Naive thymus-derived CD8-positive, alpha-beta T cell (primary cell): ENCODE data around the gene P2RX2. TPM values are rescaled to one million over a fixed set of nuclear protein-coding genes. Genes with fewer than 3 reads are reported as not detected.
A peak's percentile ranks its signal among the peaks of the same experiment; 100 is the strongest.

Experiments used
- ATAC-seq, 2 donors: fragments of 150-1000 bp; cut with Tn5 transposase in 1 of 2; sonication (Bioruptor Pico), chemical (Tn5 transposase) in 1 of 2; 1 replicate in 1 of 2; 2 replicates in 1 of 2; pipeline ENCODE4 v1.10.0; 2021; ENCODE audit warnings: mild to moderate bottlenecking in 2 of 2, moderate library complexity in 2 of 2
- POLR2A ChIA-PET: fragments of 350-600 bp; sonication (Branson Sonifier 250); formaldehyde crosslinking; loops from one replicate; lab custom pipeline; 2021; ENCODE audit warnings: antibody characterized with exemption; lab: Charles Lee
- DNase-seq, 10 donors: peaks; one replicate each; pipeline versions ENCODE4 v3.0.0 to v3.0.0-alpha.2; 2020 to 2022
- H3K27ac Mint-ChIP-seq, 10 donors: one replicate each; pipeline ENCODE4 v1.8.0; 2020 to 2022; ENCODE audit warnings: mild to moderate bottlenecking in 10 of 10, mixed read lengths in 10 of 10, moderate library complexity in 4 of 10, inconsistent platforms in 1 of 10
- H3K27me3 Mint-ChIP-seq, 5 donors: one replicate each; pipeline ENCODE4 v1.8.0; 2021 to 2022; ENCODE audit warnings: mixed read lengths in 5 of 5
- H3K36me3 Mint-ChIP-seq, 3 donors: one replicate each; pipeline ENCODE4 v1.8.0; 2020 to 2022; ENCODE audit warnings: mixed read lengths in 3 of 3, mild to moderate bottlenecking in 2 of 3, inconsistent platforms in 1 of 3
- H3K4me1 Mint-ChIP-seq, 4 donors: one replicate each; pipeline ENCODE4 v1.8.0; 2021 to 2022; ENCODE audit warnings: mixed read lengths in 4 of 4
- H3K4me3 Mint-ChIP-seq, 10 donors: one replicate each; pipeline ENCODE4 v1.8.0; 2020 to 2022; ENCODE audit warnings: mild to moderate bottlenecking in 10 of 10, mixed read lengths in 10 of 10, moderate library complexity in 6 of 10, inconsistent platforms in 1 of 10
- H3K9me3 Mint-ChIP-seq, 9 donors: one replicate each; pipeline ENCODE4 v1.8.0; 2020 to 2022; ENCODE audit warnings: mixed read lengths in 9 of 9, mild to moderate bottlenecking in 3 of 9, inconsistent platforms in 1 of 9, moderate library complexity in 1 of 9
- polyA plus RNA-seq, 3 donors: library from polyadenylated mRNA; unstranded; fragments of 300-500 nt; fragmentation: Illumina TruSeq; gene quantifications; one replicate each; pipeline ENCODE4 v1.2.3, GENCODE V29; 2021
- total RNA-seq, 8 experiments: library from RNA in 2 of 8; stranded (reverse) in 2 of 8; gene quantifications; one replicate each; pipeline ENCODE4 v1.2.3 and lab custom pipeline; 2021 to 2026

Gene P2RX2
- total and polyA plus RNA-seq, 5 experiments from 2014 or later, result not detected

DNA sequence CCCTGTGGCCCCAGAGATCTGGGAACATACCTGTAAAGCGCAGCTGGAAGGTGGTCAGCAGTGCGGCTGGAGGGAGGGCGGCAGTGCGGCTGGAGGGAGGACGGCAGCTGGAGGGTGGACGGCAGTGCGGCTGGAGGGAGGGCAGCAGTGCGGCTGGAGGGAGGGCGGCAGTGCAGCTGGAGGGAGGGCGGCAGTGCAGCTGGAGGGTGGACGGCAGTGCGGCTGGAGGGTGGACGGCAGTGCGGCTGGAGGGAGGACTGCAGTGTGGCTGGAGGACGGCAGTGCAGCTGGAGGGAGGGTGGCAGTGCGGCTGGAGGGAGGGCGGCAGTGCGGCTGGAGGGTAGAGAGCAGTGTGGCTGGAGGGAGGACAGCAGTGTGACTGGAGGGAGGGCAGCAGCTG lies 31.6 kb upstream of the P2RX2 start:
- POLR2A ChIA-PET, result interaction anchor here (0.7 kb wide), 1 partner anchor 10 kb away, joined by 3 read pairs; no protein-coding TSS in a partner anchor
- H3K4me3 Mint-ChIP-seq, result no peak overlapping the region
- no peaks in the 10 kb centered on the region for H3K4me1 Mint-ChIP-seq
- H3K9me3 Mint-ChIP-seq, result no peaks in the 10 kb centered on the region
- H3K27me3 Mint-ChIP-seq, result no peaks in the 10 kb centered on the region
- H3K36me3 Mint-ChIP-seq, result peaks cover 0 to 5% (median 3%) of the 10 kb centered on the region in 3 donors
- DNase-seq (no peak), ATAC-seq (no peak)
- H3K27ac Mint-ChIP-seq, result peak overlapping the region in 1 of 10 donors; percentile 62

DNA sequence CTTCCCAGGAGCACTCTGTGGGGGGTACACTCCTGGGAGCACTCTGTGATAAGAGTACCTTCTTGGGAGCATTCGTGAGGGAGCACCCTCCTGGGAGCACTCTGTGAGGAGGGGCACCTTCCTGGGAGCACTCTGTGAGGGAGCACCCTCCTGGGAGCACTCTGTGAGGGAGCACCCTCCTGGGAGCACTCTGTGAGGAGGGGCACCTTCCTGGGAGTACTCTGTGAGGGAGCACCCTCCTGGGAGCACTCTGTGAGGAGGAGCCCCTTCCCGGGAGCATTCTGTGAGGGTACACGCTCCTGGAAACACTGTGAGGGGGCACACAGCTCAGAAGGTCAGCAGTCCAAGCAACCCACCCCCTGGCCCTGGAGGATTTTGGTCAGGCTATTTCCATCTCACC lies 30.8 kb upstream of the P2RX2 start:
- DNase-seq (no peak), ATAC-seq (no peak)
- H3K27ac Mint-ChIP-seq, result no peak overlapping the region
- no peaks in the 10 kb centered on the region for H3K4me1 Mint-ChIP-seq
- H3K4me3 Mint-ChIP-seq, result no peak overlapping the region
- H3K36me3 Mint-ChIP-seq, result peaks cover 0 to 5% (median 3%) of the 10 kb centered on the region in 3 donors
- POLR2A ChIA-PET, result no interaction called here
- no peaks in the 10 kb centered on the region for H3K9me3 Mint-ChIP-seq
- peaks cover 0 to 5% (median 2%) of the 10 kb centered on the region in 5 donors for H3K27me3 Mint-ChIP-seq

DNA sequence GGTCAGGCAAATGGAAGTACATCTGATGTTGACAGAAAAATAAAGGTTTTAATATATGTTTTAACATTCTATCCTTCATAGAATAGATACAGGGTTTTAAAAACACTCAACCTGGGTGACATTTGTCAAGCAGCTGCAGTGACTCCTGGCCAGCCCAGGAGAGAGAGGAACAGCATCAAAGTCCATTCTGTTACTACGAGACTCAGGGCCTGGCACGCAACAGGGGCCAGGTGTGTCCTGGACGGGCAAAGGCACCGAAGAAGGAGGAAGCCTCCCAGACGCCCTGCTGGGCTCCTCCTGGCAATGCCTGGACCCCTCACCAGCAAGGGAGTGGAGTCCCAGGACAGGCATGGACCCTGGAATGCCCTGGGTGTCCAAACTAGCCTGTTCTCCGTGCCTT lies 30.3 kb upstream of the P2RX2 start:
- no peak for DNase-seq
- Mint-ChIP-seq H3K4me1 (no peaks in the 10 kb centered on the region), H3K36me3 (peaks cover 0 to 5% (median 3%) of the 10 kb centered on the region in 3 donors), H3K27ac (no peak overlapping the region), H3K4me3 (no peak overlapping the region), H3K9me3 (no peaks in the 10 kb centered on the region), H3K27me3 (peaks cover 0 to 11% (median 2%) of the 10 kb centered on the region in 5 donors)
- POLR2A ChIA-PET, result no interaction called here
- ATAC-seq, result no peak

DNA sequence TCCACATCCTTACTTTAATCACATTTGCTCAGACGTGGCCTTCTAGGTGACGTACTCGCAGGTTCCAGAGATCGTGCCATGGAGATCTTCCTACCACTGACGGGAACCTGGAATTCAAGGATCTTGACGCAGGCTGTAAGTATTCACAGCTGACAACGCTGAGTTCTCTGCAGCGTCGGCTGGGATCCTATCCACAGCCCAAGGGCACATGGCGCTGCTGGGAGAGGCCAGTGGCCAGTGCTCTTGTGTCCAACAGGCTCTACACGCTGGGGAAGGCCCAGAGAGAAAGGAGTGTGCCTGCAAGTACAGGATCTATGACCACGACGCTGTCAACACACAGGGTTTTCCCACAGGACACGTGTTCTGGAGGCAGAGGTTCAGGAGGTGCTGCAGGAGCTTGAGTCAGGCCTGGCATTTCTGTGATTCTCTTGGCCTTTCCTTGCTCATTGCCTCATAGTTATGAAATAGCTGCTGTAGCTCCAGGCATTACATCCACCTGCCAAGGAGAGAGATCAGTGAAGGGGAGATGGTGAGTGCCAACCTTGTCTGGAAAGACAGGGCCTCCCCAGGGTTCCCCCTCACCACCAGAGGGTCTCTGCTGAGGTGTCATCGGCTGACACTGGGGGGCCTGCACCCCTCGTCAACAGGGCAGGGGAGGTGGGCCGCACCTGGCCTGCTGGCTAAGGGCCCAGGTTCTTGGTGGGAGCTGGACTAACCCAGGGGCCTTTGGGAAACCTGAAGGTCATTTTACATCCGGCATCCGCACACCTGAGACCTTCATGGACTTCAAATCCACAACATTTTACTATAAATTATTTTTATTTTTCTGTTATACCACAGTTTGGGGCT lies 29.5 kb upstream of the P2RX2 start:
- Mint-ChIP-seq H3K9me3 (no peaks in the 10 kb centered on the region), H3K4me3 (no peak overlapping the region)
- POLR2A ChIA-PET, result no interaction called here

DNA sequence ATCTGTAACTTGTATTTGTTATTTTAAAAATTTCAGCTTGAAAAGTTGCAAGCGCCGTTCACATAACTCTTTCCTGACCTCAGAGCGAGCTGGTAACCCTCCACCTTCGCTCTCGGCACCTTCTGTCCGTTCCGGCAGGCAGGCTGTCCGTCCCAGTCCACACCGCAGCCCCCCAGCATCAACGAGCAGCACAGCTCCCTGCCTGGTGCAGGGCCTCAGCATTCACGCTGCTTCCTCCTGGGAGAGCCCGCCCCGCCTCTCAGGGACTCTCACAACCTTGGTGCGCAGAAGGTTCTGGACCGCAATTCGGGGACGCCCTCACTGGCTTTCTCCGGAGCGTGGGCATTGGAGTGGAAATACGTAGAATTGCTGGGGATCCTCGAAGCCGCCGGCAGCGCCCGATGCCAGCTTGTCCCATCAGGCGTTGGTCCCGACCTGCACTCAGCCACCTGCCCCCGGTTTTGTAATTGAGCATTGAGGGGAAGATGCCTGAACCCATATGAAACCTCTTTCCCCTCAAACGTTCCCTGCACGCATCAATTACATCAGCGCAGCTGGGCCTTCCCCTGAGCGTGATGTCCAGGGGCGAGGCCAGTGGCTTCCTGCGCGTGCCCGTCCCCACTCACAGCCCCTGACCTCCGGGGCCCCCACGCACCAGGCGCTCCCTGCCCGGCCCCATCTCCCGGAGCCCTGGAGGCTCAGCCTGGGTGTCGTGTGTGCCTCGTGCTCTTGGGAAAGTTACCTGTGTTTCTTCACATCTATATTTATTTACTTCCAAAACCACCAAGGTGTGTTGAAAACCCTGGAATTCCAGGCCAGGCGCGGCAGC lies 27.3 kb upstream of the P2RX2 start:
- no peak for DNase-seq
- Mint-ChIP-seq H3K4me1 (peaks cover 0 to 7% (median under 1%) of the 10 kb centered on the region in 4 donors), H3K27me3 (peaks cover 0 to 25% (median 9%) of the 10 kb centered on the region in 5 donors), H3K27ac (no peak overlapping the region), H3K36me3 (no peaks in the 10 kb centered on the region), H3K9me3 (no peaks in the 10 kb centered on the region), H3K4me3 (no peak overlapping the region)
- ATAC-seq, result no peak
- POLR2A ChIA-PET, result no interaction called here

More for the DNA sequence above, 29.5 kb upstream of the P2RX2 start:
- ATAC-seq (no peak), DNase-seq (no peak)
- H3K27ac Mint-ChIP-seq, result no peak overlapping the region
- peaks cover 0 to under 1% (median under 1%) of the 10 kb centered on the region in 3 donors for H3K36me3 Mint-ChIP-seq
- peaks cover 0 to 18% (median 6%) of the 10 kb centered on the region in 5 donors for H3K27me3 Mint-ChIP-seq
- H3K4me1 Mint-ChIP-seq, result peaks cover 0 to 6% (median under 1%) of the 10 kb centered on the region in 4 donors

DNA sequence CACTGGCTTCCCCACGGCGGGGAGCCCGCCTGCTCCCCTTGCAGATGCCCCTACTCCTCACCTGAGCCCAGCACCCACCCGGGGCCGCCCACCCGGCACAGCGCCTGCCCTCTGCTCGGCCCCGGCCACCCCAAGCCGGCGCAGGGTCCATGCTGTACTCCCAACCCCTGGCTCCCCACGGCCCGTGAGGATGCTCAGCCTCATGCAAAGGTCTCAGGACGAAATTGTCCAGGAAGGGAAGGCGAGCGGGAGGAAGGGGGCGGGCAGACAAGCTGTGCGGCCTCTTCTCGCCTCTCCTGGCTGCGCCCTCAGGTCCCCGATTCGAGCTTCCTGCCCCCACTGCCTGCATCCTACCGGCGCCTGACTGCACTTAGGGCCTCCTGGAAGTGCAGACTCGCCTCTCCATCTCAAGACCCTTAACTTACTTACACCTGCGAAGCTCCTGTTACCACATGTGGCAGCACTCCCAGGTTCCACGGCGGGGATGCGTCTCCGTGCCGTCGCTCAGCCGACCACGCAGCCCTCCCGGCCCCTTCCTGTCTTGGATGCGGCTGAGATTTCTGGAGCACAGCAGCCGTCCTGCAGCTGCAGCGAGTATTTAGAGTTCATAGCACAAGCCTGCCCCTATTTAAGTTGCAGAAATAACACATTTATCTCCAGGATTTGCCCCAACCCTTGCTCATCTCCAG lies 26.1 kb upstream of the P2RX2 start:
- Mint-ChIP-seq H3K27ac (peak overlapping the region in 1 of 10 donors; percentile 74), H3K36me3 (no peaks in the 10 kb centered on the region), H3K4me3 (no peak overlapping the region), H3K27me3 (peaks cover 3 to 29% (median 14%) of the 10 kb centered on the region in 5 donors), H3K9me3 (no peaks in the 10 kb centered on the region), H3K4me1 (peaks cover 2 to 12% (median 5%) of the 10 kb centered on the region in 4 donors)
- POLR2A ChIA-PET, result no interaction called here
- DNase-seq (no peak), ATAC-seq (no peak)

DNA sequence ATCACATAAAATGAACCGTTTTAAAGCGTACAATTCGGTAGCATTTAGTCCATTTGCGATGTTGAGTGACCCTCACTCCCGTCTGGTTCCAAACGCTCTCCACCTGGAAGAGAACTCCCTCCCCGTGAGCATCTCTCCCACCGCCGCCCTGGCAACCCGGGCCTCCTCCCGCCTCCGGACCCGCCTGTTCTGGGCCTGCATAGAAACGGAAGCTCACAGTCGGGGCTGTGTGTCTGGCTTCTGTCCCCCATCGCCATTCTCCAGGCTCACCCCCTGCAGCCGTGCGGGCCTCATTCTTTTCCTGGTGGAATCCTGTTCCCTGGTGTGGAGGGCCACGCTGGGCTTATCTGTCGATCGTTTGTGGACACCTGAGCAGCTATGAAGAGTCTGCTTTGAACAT lies 25.5 kb upstream of the P2RX2 start:
- H3K9me3 Mint-ChIP-seq, result no peaks in the 10 kb centered on the region
- POLR2A ChIA-PET, result no interaction called here

DNA sequence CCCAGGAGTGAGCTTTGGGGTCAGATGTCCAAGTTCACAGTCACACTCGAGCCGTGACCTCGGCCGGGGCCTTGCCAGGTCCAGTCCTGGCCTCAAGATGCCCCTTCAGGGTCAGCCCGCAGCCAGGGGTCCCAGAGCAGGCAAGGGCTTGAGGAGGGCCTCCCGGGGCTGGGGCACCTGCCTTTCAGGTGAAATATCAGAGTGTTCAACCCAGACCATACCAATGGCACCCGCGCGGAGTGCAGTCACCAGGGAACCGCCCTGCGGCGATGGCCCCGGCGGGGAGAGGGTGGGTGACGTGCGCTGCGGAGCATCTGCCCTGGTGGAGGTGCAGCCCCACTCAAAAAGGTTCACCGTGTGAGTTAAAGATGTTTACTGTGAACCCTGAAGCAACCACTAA lies 25.1 kb upstream of the P2RX2 start:
- Mint-ChIP-seq H3K36me3 (no peaks in the 10 kb centered on the region), H3K27ac (peak overlapping the region in 1 of 10 donors; percentile 53), H3K27me3 (peaks cover 6 to 34% (median 17%) of the 10 kb centered on the region in 5 donors), H3K4me3 (no peak overlapping the region), H3K4me1 (peaks cover 5 to 21% (median 10%) of the 10 kb centered on the region in 4 donors), H3K9me3 (no peaks in the 10 kb centered on the region)
- POLR2A ChIA-PET, result no interaction called here
- no peak for ATAC-seq
- DNase-seq, result no peak

More for the DNA sequence above, 25.5 kb upstream of the P2RX2 start:
- Mint-ChIP-seq H3K27me3 (peaks cover 6 to 33% (median 17%) of the 10 kb centered on the region in 5 donors), H3K27ac (peak overlapping the region in 1 of 10 donors; percentile 74), H3K4me1 (peaks cover 5 to 17% (median 9%) of the 10 kb centered on the region in 4 donors), H3K36me3 (no peaks in the 10 kb centered on the region), H3K4me3 (no peak overlapping the region)
- no peak for DNase-seq
- ATAC-seq, result no peak

DNA sequence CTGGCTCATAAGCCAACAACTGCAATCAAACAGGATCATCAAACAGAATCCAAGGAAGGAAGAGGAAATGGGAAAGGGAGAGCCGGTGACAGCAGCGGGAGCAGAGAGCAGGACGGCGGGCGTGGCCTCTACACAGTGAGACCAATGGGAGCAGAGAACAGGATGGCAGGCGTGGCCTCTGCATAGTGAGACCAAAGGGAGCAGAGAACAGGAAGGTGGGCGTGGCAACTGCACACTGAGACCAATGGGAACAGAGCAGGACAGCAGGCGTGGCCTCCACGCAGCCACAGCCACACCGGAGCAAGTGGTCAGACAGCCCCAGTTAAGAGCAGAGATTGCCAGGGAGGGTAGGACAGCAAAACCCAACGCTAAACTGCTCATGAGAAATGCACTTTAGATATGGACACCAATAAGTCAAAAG lies 24.6 kb upstream of the P2RX2 start:
- H3K9me3 Mint-ChIP-seq, result no peaks in the 10 kb centered on the region
- H3K4me1 Mint-ChIP-seq, result peaks cover 9 to 25% (median 13%) of the 10 kb centered on the region in 4 donors
- peak in 1 of 2 donors; percentile 47 for ATAC-seq
- peaks cover 6 to 36% (median 21%) of the 10 kb centered on the region in 5 donors for H3K27me3 Mint-ChIP-seq
- H3K4me3 Mint-ChIP-seq, result peak overlapping the region in 2 of 10 donors; percentile 29 to 36
- no peak overlapping the region for H3K27ac Mint-ChIP-seq
- no peak for DNase-seq
- H3K36me3 Mint-ChIP-seq, result no peaks in the 10 kb centered on the region
- POLR2A ChIA-PET, result interaction anchor here (0.8 kb wide), 1 partner anchor 8 kb away, joined by 4 read pairs; no protein-coding TSS in a partner anchor

DNA sequence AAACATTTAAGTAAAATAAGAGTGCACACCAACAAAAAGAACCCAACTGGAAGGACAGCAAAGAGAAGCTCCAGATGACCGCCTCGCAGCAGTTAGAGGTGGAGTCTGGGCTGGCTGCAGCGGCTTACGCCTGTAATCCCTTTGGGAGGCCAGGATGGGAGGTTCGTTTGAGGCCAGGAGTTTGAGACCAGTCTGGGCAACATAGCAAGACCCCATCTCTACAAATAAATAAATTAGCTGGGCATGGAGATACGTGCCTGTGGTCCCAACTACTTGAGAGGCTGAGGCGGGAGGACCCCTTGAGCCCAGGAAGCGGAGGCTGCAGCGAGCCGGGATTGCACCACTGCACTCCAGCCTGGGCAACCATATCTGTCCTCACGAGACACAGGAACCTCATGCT lies 23.4 kb upstream of the P2RX2 start:
- no peak for DNase-seq
- H3K27ac Mint-ChIP-seq, result no peak overlapping the region
- no peaks in the 10 kb centered on the region for H3K36me3 Mint-ChIP-seq
- H3K4me1 Mint-ChIP-seq, result peaks cover 13 to 34% (median 20%) of the 10 kb centered on the region in 4 donors
- ATAC-seq, result no peak
- POLR2A ChIA-PET, result interaction anchor here (0.7 kb wide), 1 partner anchor 214 kb away, joined by 4 read pairs; no protein-coding TSS in a partner anchor
- peaks cover 10 to 39% (median 21%) of the 10 kb centered on the region in 5 donors for H3K27me3 Mint-ChIP-seq
- peak overlapping the region in 1 of 10 donors; percentile 6 for H3K4me3 Mint-ChIP-seq
- no peaks in the 10 kb centered on the region for H3K9me3 Mint-ChIP-seq

DNA sequence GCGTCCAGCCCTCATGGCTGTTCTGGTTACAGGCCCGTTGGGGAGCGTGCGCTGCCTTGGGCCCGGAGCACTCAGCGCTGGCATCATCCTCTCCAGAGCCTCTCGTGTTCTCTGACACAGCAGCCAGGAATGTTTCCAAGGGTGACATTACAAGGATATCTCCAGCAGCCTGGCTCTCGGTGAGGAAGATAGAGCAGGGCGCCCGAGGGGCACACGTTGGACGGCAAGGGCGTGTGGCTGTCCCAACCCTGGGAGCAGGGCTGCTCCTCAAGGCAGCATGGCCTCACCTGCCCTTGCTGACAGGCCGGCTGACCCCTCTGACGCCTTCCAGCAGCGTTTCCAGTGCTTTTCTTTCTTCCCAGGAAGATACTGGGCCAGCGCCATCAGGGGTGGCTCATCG lies 22.6 kb upstream of the P2RX2 start:
- Mint-ChIP-seq H3K27me3 (peaks cover 11 to 39% (median 22%) of the 10 kb centered on the region in 5 donors), H3K27ac (no peak overlapping the region), H3K36me3 (no peaks in the 10 kb centered on the region), H3K4me3 (peak overlapping the region in 5 of 10 donors; percentile 6 to 73 (median 60)), H3K4me1 (peaks cover 19 to 43% (median 24%) of the 10 kb centered on the region in 4 donors), H3K9me3 (no peaks in the 10 kb centered on the region)
- ATAC-seq, result no peak
- no peak for DNase-seq
- POLR2A ChIA-PET, result no interaction called here
